Rectal smooth muscle tissue (tissue), 1 donor: ENCODE results near the gene IGLL5.
"Not testable (repeated sequence)": the region's sequence is repeated elsewhere in the genome, so short reads cannot be mapped to it uniquely, and the experiment has no call there.

Experiments
- H3K27ac ChIP-seq: one replicate; pipeline ENCODE4 v1.7.0; 2013; ENCODE audit warnings: low read depth, low read length, inconsistent platforms
- H3K27me3 ChIP-seq: one replicate; pipeline ENCODE4 v1.7.0; 2013; ENCODE audit warnings: low read length; ENCODE audit not compliant: control insufficient read depth, insufficient read depth
- H3K36me3 ChIP-seq: one replicate; pipeline ENCODE4 v1.7.0; 2013; ENCODE audit warnings: low read length; ENCODE audit not compliant: control insufficient read depth, insufficient read depth
- H3K4me1 ChIP-seq: one replicate; pipeline ENCODE4 v1.7.0; 2013; ENCODE audit warnings: low read length; ENCODE audit not compliant: control insufficient read depth, insufficient read depth
- H3K4me3 ChIP-seq: one replicate; pipeline ENCODE4 v1.7.0; 2013; ENCODE audit warnings: low read length
- H3K9ac ChIP-seq: one replicate; pipeline ENCODE4 v1.7.0; 2013; ENCODE audit warnings: low read length

Gene IGLL5

DNA sequence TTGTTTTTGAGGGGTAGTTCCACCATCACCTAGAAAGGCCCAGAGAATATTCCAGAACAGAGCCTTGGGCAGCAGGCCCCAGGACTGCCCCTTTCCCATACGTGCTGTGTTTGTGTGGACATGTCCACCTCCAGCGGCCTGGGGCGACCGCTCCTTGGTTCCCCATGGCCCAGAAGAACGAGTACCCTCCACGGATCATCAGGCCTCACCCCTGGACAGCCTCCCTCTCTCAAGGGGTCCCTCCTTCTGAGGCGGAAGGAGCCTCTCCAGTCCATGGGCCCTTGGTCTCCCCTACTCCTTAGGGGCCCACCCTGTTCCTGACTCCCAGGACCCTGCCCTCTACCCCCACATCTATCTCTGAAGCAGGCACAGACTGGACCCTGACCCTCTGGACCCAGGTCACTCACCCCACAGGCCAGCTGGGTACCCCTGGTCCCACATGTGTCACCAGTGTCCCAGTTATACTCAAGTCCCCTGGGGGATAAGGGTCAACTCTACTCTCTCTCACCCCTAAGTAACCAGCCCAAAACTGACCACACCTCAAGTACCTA, 32.6 kb downstream of the IGLL5 start:
- Histone ChIP-seq H3K27ac (no peak overlapping the region), H3K9ac (no peak overlapping the region), H3K27me3 (peaks cover 3% of the 10 kb centered on the region), H3K4me1 (no peaks in the 10 kb centered on the region), H3K4me3 (no peak overlapping the region), H3K36me3 (no peaks in the 10 kb centered on the region)

DNA sequence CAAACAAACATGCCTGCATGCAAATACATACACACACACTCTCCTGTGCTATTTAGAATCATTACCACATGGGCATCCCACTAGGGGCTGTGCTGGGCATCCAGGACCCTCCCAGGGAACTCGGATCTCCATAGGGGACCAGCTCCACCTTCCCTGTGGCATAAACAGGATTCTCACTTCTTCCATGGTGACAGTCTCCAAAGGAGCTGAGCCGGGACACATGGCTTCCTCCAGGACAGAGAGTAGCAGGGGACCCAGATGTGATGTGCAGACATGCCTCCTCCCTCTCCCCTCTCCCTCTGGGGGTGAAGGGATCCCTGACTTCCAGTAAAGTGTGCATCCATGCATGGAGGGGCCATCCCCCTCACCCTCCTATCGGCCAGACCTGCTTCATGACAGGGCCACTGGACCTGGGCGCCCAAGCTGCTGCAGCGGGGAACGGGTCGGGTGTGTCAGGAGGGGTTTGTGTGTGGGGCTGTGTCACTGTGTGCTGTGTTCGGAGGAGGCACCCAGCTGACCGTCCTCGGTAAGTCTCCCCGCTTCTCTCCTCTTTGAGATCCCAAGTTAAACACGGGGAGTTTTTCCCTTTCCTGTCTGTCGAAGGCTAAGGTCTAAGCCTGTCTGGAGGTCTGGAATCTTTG, 33.4 kb downstream of the IGLL5 start:
- Histone ChIP-seq H3K4me3 (no peak overlapping the region), H3K36me3 (no peaks in the 10 kb centered on the region), H3K27me3 (peaks cover 3% of the 10 kb centered on the region), H3K4me1 (no peaks in the 10 kb centered on the region), H3K9ac (no peak overlapping the region), H3K27ac (no peak overlapping the region)

DNA sequence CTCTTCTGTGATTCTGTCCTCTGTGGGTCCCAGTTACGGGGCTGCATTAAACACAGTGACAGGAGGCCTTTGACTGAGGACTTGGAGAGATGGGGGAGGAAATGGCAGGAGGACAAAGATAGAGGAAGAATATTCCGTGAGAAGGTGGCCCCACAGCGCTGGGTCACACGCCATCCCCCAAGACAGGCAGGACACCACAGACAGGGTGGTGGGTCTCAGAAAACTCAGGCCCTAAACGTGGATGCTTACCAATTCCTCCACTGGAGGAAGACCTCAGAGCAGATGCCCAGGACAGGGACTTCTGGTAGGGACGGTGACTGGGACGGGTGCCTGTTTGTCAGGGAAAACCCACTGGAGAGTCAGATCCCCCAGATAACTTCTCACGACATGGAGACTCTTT, 34.0 kb downstream of the IGLL5 start:
- H3K4me1 ChIP-seq, result no peaks in the 10 kb centered on the region

DNA sequence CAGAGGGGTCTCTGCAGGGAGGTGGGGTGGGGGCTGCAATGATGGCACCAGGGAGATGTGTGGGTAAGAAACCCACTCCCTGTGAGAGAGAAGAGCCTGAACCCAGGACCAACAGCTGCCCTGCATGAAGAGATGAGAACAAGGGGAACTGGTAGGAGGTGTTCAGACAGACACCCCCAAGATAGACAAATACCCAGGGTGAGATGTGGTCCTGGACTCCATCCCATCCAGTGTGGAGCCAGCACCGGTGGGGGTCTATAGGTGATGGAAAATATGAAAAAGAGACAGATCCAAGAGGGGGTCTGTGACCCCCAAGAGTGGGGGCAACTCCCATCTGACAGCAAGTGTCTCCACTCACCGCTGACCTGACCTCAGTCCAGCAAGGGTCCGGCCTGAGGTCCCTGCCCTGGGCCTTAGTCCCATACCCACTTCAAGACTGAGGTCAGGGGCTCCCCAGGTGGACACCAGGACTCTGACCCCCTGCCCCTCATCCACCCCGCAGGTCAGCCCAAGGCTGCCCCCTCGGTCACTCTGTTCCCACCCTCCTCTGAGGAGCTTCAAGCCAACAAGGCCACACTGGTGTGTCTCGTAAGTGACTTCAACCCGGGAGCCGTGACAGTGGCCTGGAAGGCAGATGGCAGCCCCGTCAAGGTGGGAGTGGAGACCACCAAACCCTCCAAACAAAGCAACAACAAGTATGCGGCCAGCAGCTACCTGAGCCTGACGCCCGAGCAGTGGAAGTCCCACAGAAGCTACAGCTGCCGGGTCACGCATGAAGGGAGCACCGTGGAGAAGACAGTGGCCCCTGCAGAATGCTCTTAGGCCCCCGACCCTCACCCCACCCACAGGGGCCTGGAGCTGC, 34.7 kb downstream of the IGLL5 start:
- not testable (repeated sequence) for H3K9ac ChIP-seq, H3K4me1 ChIP-seq, H3K27ac ChIP-seq, H3K4me3 ChIP-seq, H3K36me3 ChIP-seq, H3K27me3 ChIP-seq

More for the DNA sequence above, 34.0 kb downstream of the IGLL5 start:
- H3K27me3 ChIP-seq, result peaks cover 3% of the 10 kb centered on the region
- H3K4me3 ChIP-seq, result no peak overlapping the region
- H3K36me3 ChIP-seq, result no peaks in the 10 kb centered on the region
- H3K27ac ChIP-seq, result no peak overlapping the region
- no peak overlapping the region for H3K9ac ChIP-seq

DNA sequence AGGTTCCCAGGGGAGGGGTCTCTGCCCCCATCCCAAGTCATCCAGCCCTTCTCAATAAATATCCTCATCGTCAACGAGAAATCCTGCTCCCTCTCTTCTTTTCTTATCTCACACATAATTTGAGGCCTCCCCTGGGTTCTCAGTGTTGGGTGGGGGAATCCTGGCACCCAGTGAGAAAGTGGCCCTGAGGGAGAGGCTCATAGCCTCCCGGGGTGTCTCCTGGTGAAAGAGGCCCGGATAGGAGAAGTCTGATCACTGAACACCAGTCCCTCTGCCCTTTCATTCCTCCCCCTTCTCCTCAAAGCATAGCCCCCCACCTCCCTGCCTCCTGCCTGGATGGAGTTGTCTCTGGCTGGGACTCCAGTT, 35.3 kb downstream of the IGLL5 start:
- Histone ChIP-seq H3K4me3 (no peak overlapping the region), H3K27me3 (peaks cover 3% of the 10 kb centered on the region), H3K4me1 (no peaks in the 10 kb centered on the region), H3K36me3 (no peaks in the 10 kb centered on the region), H3K27ac (no peak overlapping the region), H3K9ac (no peak overlapping the region)

DNA sequence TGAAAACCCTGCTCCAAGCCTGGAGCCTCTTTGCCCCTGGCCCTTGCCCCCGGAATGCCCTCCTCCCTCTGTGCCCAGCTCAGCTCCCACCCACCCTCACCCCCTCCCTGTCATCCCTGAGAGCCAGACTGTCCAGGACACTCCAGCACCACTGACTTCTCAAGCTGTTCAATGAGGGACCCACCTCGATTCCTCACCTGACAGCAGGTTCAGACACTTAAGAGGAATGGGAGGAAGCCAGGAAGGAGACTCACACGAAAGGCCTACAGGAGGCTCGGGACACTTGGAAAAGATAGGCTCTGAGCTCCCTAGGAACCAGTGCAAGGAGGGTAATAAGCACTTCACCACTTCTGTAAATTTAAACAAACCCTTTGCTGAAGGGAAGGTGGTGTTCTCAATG, 35.8 kb downstream of the IGLL5 start:
- H3K27me3 ChIP-seq, result peaks cover 1% of the 10 kb centered on the region
- no peak overlapping the region for H3K9ac ChIP-seq
- H3K4me1 ChIP-seq, result no peaks in the 10 kb centered on the region
- H3K4me3 ChIP-seq, result no peak overlapping the region
- no peaks in the 10 kb centered on the region for H3K36me3 ChIP-seq
- no peak overlapping the region for H3K27ac ChIP-seq

DNA sequence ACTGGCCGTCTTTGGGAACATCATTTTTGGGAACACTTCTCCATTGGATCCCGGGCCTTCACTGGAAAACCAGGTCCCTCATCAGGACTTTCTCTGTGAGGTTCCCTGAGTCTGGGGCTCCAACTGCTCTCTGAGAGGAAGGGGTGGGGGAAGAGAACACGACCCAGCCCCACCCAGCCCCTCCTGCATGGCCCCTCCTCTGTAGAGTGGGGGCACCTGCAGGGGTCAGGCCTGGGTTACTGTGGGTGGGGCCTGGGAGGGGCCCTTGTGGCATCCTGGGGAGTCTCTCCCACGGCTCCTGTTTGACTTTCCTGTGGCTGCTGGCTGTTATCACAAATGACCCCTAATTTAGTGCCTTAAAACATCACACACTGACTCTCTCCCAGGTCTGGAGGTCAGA, 36.3 kb downstream of the IGLL5 start:
- H3K36me3 ChIP-seq, result no peaks in the 10 kb centered on the region
- H3K27me3 ChIP-seq, result no peaks in the 10 kb centered on the region
- no peak overlapping the region for H3K27ac ChIP-seq
- no peak overlapping the region for H3K4me3 ChIP-seq
- H3K9ac ChIP-seq, result no peak overlapping the region
- H3K4me1 ChIP-seq, result no peaks in the 10 kb centered on the region

DNA sequence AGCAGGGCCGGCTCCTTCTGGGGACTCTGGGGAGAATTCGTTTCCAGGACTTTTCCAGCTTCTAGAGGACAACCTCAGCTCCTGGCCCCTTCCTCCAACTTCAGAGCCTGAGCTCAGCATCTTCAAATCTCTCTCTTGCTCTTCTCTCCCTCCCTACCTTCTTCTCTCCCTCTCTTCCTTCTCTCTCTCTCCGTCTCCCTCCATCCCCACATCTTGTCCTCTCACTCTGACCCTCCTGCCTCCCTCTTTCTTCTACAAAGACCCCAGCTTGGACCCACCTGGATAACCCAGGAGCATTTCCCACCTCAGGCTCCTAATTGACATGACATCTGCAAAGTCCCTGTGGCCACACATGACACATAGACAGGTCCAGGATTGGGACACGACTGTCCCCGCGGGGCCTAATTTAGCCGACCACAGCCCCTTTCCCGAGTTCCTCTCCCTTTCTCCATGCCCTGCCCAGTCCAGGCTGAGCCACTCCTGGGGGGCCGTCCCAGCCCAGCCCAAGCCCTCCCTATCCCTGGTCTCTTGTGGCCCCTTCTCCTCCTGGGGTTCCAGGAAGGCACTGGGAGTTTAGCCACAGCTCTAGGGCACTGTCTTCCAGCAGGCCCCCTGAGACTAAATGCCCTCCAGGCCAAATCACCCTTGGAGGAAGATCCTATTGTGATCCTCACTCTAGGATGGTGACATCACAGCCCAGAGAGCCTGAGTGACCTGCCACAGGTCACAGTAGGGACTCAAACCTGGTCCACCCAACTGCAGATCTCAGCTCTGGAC, 36.9 kb downstream of the IGLL5 start:
- Histone ChIP-seq H3K9ac (no peak overlapping the region), H3K27ac (no peak overlapping the region), H3K4me1 (no peaks in the 10 kb centered on the region), H3K27me3 (no peaks in the 10 kb centered on the region), H3K36me3 (no peaks in the 10 kb centered on the region), H3K4me3 (no peak overlapping the region)

DNA sequence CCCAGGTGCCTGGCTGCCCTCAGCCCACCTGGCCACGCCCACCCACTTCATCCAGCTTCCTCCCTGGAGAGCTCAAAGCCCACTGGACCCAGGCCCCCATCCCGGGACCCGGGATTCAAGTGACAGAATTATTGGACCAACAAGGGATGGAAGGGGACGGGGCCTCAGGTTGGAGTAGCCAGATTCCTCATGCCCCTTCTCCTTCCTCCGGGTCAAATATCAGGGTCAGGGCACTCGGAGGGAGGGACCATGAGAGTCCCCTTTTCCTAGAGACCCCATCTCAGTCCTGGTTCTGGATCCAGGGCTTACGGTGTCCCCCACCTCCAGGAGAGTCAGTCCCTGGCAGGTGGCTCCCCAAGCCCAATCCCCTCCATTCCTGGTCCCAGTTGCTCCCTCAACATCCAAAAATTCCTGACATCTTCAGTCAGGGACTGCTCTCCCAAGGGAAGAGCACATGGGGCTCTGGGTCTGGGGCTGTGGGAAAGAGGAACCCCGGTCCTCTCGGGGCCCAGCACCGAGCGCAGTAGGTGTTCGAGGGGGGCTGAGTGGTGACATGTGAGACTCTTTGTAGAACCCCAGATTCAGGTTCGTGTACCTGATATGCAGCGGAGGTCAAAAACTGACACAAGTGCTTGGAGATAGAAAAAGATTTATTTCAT, 37.7 kb downstream of the IGLL5 start:
- Histone ChIP-seq H3K4me1 (no peaks in the 10 kb centered on the region), H3K27ac (no peak overlapping the region), H3K9ac (no peak overlapping the region), H3K36me3 (no peaks in the 10 kb centered on the region), H3K27me3 (no peaks in the 10 kb centered on the region), H3K4me3 (no peak overlapping the region)

DNA sequence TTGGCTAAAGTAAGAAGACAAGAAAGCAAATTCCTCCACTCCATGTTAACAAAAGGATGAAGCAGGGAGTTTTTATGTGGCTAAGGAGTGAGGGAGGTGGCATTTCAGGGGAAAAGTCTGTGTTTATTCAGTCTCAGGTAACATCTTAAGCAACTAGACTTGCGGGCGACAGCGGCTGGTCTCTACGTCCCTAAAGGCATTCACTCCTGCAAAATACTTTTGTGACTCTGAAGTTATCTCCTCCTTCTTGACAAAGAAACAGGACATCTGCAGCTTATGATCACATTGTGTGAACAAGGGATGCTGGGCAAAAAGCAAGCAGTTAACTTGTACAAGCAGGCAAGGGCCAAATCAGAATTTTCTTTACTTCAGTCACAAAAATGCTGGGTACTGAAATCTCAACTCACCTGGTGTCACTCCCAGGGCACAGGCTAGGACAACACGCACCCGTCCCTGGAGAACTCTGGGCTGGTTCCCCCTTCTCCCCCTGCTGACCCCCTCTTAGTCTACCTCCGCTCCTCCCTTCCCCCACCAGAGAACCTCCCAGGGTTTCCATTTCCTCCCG, 38.3 kb downstream of the IGLL5 start:
- Histone ChIP-seq H3K9ac (no peak overlapping the region), H3K4me3 (no peak overlapping the region), H3K36me3 (no peaks in the 10 kb centered on the region), H3K27ac (no peak overlapping the region), H3K4me1 (no peaks in the 10 kb centered on the region), H3K27me3 (no peaks in the 10 kb centered on the region)

DNA sequence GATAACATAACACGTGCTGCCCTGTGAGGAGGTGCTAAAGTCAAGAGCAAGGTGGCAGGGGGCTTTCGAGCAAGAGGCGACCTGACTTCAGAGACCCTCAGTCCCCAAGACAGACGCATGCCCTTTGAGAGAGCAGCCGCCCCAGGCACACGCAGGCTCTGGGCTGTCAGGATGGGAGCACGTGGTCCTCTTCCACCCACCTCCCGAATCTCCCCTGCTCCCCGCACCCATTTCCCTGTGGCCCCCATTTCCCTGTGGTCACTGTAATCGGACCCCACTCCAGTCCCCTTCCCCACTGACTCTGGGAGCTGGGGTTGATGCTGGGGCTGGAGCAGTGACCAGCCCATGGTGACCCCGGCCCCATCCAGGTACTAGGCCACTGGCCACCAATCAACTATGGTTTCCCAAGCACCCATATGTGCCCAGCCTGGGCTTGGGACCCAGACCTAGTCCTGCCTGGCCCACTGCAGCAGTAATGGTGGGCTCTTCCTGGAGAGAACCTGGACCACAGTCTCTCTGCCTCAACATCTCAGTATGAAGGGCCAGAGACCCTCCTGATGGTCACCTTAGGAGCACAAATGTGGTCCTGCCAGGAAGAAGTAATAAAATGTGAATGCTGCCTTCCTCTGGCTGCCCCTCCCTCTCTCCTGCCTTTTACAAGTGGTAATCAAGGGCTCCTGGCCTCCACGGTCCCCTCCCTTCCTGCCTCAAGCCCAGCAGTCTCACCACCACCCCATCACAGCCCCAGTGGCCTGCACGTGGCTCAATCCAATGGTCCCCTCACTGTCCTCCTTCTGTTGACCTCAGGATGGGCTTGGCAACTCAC, 39.0 kb downstream of the IGLL5 start:
- Histone ChIP-seq H3K4me1 (no peaks in the 10 kb centered on the region), H3K27ac (no peak overlapping the region), H3K9ac (no peak overlapping the region), H3K36me3 (no peaks in the 10 kb centered on the region), H3K27me3 (no peaks in the 10 kb centered on the region), H3K4me3 (no peak overlapping the region)
